Cardiac fibroblast (primary cell): ENCODE results near the gene TMEM131.
"Not testable (repeated sequence)": the region's sequence is repeated elsewhere in the genome, so short reads cannot be mapped to it uniquely, and the experiment has no call there.

Experiments used
- DNase-seq, 2 donors: peaks; one replicate each; pipeline versions ENCODE4 v3.0.0 to v3.0.0-alpha.2; 2010; ENCODE audit warnings: low read depth in 2 of 2
- H3K4me3 ChIP-seq, 2 donors: replicated peaks in 1 of 2; 1 replicate in 1 of 2; 2 replicates in 1 of 2; pipeline ENCODE4 v1.5.1; 2011; ENCODE audit warnings: low read depth in 2 of 2, low read length in 2 of 2, mild to moderate bottlenecking in 2 of 2, moderate library complexity in 1 of 2
- CTCF ChIP-seq: IDR thresholded peaks from one replicate; pipeline ENCODE4 v1.5.1; 2011; ENCODE audit warnings: low read depth, mild to moderate bottlenecking, low read length, inconsistent platforms

Gene TMEM131

GRCh38 chr2:97713296-97714083 is 282.3 kb downstream of the TMEM131 start, which contains the start of gene ZAP70:
Gene ZAP70 (plus strand): TSS chr2:97713576. CDS start chr2:97724037, 10,461 bp downstream.
- H3K4me3 ChIP-seq: no peak within 1 kb of the TSS
- no peak for DNase-seq
- TF ChIP-seq CTCF: no peak

- no peak for DNase-seq
- no peak overlapping the region for H3K4me3 ChIP-seq
- no peak for TF ChIP-seq CTCF
Observed at GRCh38 chr2:97712693-97713295, 283.0 kb downstream of the TMEM131 start.

GRCh38 chr2:97712175-97712574 is 283.6 kb downstream of the TMEM131 start:
- DNase-seq, H3K4me3 ChIP-seq: not testable (repeated sequence)

- DNase-seq: no peak
- H3K4me3 ChIP-seq: no peak overlapping the region
- TF ChIP-seq CTCF: no peak
Observed at GRCh38 chr2:97711394-97711711, 284.4 kb downstream of the TMEM131 start.

- no peak for DNase-seq
- no peak for TF ChIP-seq CTCF
- H3K4me3 ChIP-seq: no peak overlapping the region
Observed at GRCh38 chr2:97708608-97709007, 287.1 kb downstream of the TMEM131 start.

- H3K4me3 ChIP-seq: no peak overlapping the region
- DNase-seq: no peak
- no peak for TF ChIP-seq CTCF
Observed at GRCh38 chr2:97708048-97708380, 287.7 kb downstream of the TMEM131 start.

GRCh38 chr2:97707362-97708047 is 288.2 kb downstream of the TMEM131 start:
- no peak for TF ChIP-seq CTCF
- no peak overlapping the region for H3K4me3 ChIP-seq
- DNase-seq: no peak
